Mammary microvascular endothelial cell (primary cell): Measurements from ENCODE around the gene C16orf46. TPM values are rescaled to one million over a fixed set of nuclear protein-coding genes. Genes with fewer than 3 reads are reported as not detected.

ENCODE experiments used
- total RNA-seq: library from RNA; depleted of rRNA; stranded (reverse); fragments of >200 nt; gene quantifications from 2 replicates; pipeline ENCODE4 v1.2.3, GENCODE V29; 2015

Gene C16orf46
- total RNA-seq: 0.07 and 2.0 TPM in 2 replicates

DNA sequence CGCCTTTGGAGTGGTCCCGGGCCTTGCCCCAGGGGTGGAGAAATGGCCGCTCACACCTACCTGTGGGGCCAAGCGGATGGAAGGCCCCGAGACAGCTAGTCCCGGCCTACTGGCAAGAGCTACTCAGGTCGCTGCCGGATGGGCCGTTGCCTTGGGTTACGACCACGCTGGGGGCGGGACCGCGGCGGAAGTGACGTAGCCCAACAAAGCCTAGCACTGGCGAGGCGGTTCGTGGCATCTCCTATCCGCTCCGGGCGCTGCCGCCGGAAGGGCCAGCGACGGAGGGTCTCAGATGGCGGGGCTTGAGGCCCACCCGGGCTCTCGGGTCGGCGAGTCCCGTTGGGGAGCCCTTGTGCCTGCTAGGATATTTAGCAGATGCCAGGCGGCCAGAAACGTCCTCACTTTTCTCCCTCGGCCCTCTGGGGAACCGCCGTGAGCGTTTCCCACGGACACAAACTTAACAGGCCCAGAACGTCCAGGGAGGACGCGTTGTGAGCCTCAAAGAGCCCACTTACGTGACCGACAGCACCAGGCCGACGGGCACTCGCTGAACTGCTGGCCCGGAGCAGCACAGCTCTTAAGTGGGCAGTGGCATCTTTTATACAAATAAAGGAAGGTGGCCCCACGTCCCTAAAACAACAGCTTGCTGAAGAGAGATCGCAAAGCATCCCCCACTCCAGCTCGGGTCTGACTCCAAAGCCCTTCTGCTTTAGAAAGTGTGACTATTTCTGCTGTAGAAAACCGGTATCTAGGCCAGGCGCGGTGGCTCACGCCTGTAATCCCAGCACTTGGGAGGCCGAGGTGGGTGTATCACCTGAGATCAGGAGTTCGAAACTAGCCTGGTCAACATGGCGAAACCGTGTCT lies at the start of gene C16orf46:
Gene C16orf46 (minus strand): TSS at position 163 of the 865 bp plus-strand sequence. CDS start 13,283 bp downstream, outside the sequence.

GRCh38 chr16:81095953-81096714 lies 19.1 kb upstream of the C16orf46 start, which contains the start of gene GCSH:
GCSH (minus strand) TSS chr16:81096395; CDS start chr16:81096278, 117 bp downstream.

DNA sequence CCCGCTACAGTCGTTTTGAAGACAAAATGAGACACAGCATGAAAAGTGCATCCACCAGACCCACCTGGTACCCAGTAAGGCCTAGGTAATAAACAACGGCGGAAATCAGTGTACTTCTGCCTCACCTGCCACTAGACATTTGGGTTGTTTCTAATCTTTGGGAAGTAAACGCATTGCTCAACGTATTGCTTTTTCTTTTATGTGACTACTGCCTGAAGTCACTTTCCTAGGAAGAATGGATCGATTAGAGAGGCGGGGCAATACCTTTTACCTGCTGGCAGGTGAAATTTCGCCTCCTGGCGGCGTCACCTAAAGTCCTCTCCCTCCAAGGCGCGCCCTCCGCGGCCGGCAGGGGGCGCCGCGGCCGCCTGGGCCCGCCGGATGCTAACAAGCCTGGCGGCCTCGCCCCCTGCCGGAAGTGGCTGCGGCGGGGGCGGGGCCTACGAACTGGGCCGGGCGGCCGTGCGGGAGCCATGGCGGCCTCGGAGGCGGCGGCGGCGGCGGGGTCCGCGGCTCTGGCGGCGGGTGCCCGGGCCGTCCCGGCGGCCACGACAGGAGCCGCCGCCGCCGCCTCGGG lies 41.6 kb downstream of the C16orf46 start, which contains the start of gene ATMIN:
Gene ATMIN (plus strand): TSS at position 445 of the 577 bp plus-strand sequence. CDS start 29 bp downstream, at position 474.

Other genes with a start within 250 kb of the C16orf46 start
- gene CMC2, start 70.4 kb downstream of the C16orf46 start, total RNA-seq: 105 TPM in 2 replicates
- gene CENPN, start 70.0 kb downstream of the C16orf46 start, total RNA-seq: 45.5 and 54.2 TPM in 2 replicates
- 23.9 and 26.7 TPM in 2 replicates for gene ATMIN, start 41.4 kb downstream of the C16orf46 start, total RNA-seq
- 22.9 and 23.4 TPM in 2 replicates for gene GCSH, start 19.2 kb upstream of the C16orf46 start, total RNA-seq
- gene BCO1, start 161.5 kb upstream of the C16orf46 start, total RNA-seq: 1.7 TPM in 1 of 2 replicates, not detected in the other
- 3.5 and 4.7 TPM in 2 replicates for gene GAN, start 237.7 kb upstream of the C16orf46 start, total RNA-seq